SK-N-SH (cell line): ENCODE data around the gene CDC123. TPM values are rescaled to one million over a fixed set of nuclear protein-coding genes. Genes with fewer than 3 reads are reported as not detected.
"Not testable (repeated sequence)": the region's sequence is repeated elsewhere in the genome, so short reads cannot be mapped to it uniquely, and the experiment has no call there.

ENCODE experiments used
- CTCF ChIA-PET: fragments of 300-600, 350-600 bp; formaldehyde crosslinking; extraction: SDS; loops from one replicate; lab custom pipeline; 2021; lab: Yijun Ruan, JAX
- POLR2A ChIA-PET: fragments of 350-600 bp; sonication (Branson Sonifier 250); formaldehyde crosslinking; extraction: SDS; loops from one replicate; lab custom pipeline; 2020; ENCODE audit warnings: antibody characterized with exemption, inconsistent platforms; lab: Yijun Ruan, JAX
- DNase-seq: peaks from one replicate; pipeline ENCODE4 v3.0.0; 2012
- H2AFZ ChIP-seq: fragments of 200-600 bp; sonication (generic); 2 replicates; pipeline ENCODE4 v1.8.1; 2016; ENCODE audit warnings: antibody characterized with exemption, mild to moderate bottlenecking, low read depth
- H3F3A ChIP-seq: fragments of 200-600 bp; sonication (generic); replicated peaks from 2 replicates; pipeline ENCODE3; 2016; ENCODE audit warnings: antibody characterized with exemption, mild to moderate bottlenecking; ENCODE audit not compliant: insufficient read depth
- H3K27ac ChIP-seq, 2 experiments: fragments of 200-500 bp in 1 of 2; fragments of 200-600 bp in 1 of 2; sonication (Bioruptor generic) in 1 of 2; sonication (generic), shearing (Covaris generic) in 1 of 2; 2 replicates each; pipeline versions ENCODE4 v1.5.1 to v1.6.1; 2014 to 2016; ENCODE audit warnings: low read depth in 2 of 2, inconsistent platforms in 1 of 2, low read length in 1 of 2, mild to moderate bottlenecking in 1 of 2, mixed read lengths in 1 of 2
- H3K27me3 ChIP-seq: fragments of 200-600 bp; sonication (generic), shearing (Covaris generic); 2 replicates; pipeline ENCODE4 v1.6.1; 2016; ENCODE audit warnings: mixed run types; ENCODE audit not compliant: insufficient read depth
- H3K36me3 ChIP-seq, 2 experiments: fragments of 200-500 bp in 1 of 2; fragments of 200-600 bp in 1 of 2; sonication (Bioruptor generic) in 1 of 2; sonication (generic) in 1 of 2; replicated peaks in 1 of 2; 2 replicates each; pipeline versions ENCODE3 to v1.5.1; 2014 to 2016; ENCODE audit warnings: low read length in 1 of 2, mild to moderate bottlenecking in 1 of 2; ENCODE audit not compliant: insufficient read depth in 2 of 2, control insufficient read depth in 1 of 2
- H3K4me1 ChIP-seq, 2 experiments: fragments of 200-500 bp in 1 of 2; fragments of 200-600 bp in 1 of 2; sonication (Bioruptor generic) in 1 of 2; sonication (generic), shearing (Covaris generic) in 1 of 2; 2 replicates each; pipeline versions ENCODE4 v1.5.1 to v1.6.1; 2014 to 2016; ENCODE audit warnings: low read depth in 1 of 2, low read length in 1 of 2, mixed run types in 1 of 2; ENCODE audit not compliant: insufficient read depth in 2 of 2, control insufficient read depth in 1 of 2
- H3K4me2 ChIP-seq: fragments of 200-600 bp; sonication (generic), shearing (Covaris generic); 2 replicates; pipeline ENCODE4 v1.6.1; 2017; ENCODE audit warnings: mixed run types
- H3K4me3 ChIP-seq, 2 experiments: fragments of 200-500 bp in 1 of 2; fragments of 200-600 bp in 1 of 2; sonication (Bioruptor generic) in 1 of 2; sonication (generic), shearing (Covaris generic) in 1 of 2; 2 replicates each; pipeline versions ENCODE4 v1.5.1 to v1.8.1; 2014 to 2016; ENCODE audit warnings: low read depth in 2 of 2, inconsistent platforms in 1 of 2, low read length in 1 of 2, mild to moderate bottlenecking in 1 of 2, mixed read lengths in 1 of 2, moderate library complexity in 1 of 2
- H3K79me2 ChIP-seq: fragments of 200-600 bp; sonication (generic); 2 replicates; pipeline ENCODE4 v1.8.1; 2017; ENCODE audit warnings: mild to moderate bottlenecking; ENCODE audit not compliant: insufficient read depth
- H3K9ac ChIP-seq: fragments of 200-600 bp; sonication (generic); 2 replicates; pipeline ENCODE4 v1.6.1; 2017; ENCODE audit warnings: mixed run types
- H3K9me2 ChIP-seq: fragments of 200-600 bp; sonication (generic); 2 replicates; pipeline ENCODE4 v1.6.1; 2017; ENCODE audit warnings: mixed run types
- H3K9me3 ChIP-seq: fragments of 200-600 bp; sonication (generic); 2 replicates; pipeline ENCODE4 v1.6.1; 2017; ENCODE audit warnings: mixed run types, mild to moderate bottlenecking, moderate library complexity
- H4K20me1 ChIP-seq: fragments of 200-600 bp; sonication (generic); 2 replicates; pipeline ENCODE4 v1.6.1; 2017; ENCODE audit warnings: mild to moderate bottlenecking, mixed run types; ENCODE audit not compliant: insufficient read depth
- EZH2phosphoT487 ChIP-seq: fragments of 200-600 bp; sonication (generic); IDR thresholded peaks from 2 replicates; pipeline ENCODE4 v1.6.1; 2017; ENCODE audit warnings: low read depth, mixed run types, mild to moderate bottlenecking, antibody characterized with exemption, moderate library complexity, borderline replicate concordance
- FOSL2 ChIP-seq: IDR thresholded peaks from 2 replicates; pipeline ENCODE4 v1.4.0; 2012; ENCODE audit warnings: low read depth, mild to moderate bottlenecking, moderate library complexity, borderline replicate concordance
- FOXM1 ChIP-seq: IDR thresholded peaks from 2 replicates; pipeline ENCODE4 v1.4.0; 2012; ENCODE audit warnings: low read depth, mild to moderate bottlenecking
- MEF2A ChIP-seq: IDR thresholded peaks from 2 replicates; pipeline ENCODE4 v1.4.0; 2012; ENCODE audit warnings: low read depth, borderline replicate concordance
- NFIC ChIP-seq: IDR thresholded peaks from 2 replicates; pipeline ENCODE4 v1.4.0; 2012; ENCODE audit warnings: borderline replicate concordance
- POLR2AphosphoS5 ChIP-seq: IDR thresholded peaks from 2 replicates; pipeline ENCODE4 v1.6.1; 2012; ENCODE audit warnings: low read depth, low read length
- RAD21 ChIP-seq: IDR thresholded peaks from 2 replicates; pipeline ENCODE4 v1.6.1; 2012; ENCODE audit warnings: mild to moderate bottlenecking, low read length
- RXRA ChIP-seq: IDR thresholded peaks from 2 replicates; pipeline ENCODE4 v1.4.0; 2012; ENCODE audit warnings: low read depth, mild to moderate bottlenecking, borderline replicate concordance
- SIN3A ChIP-seq: IDR thresholded peaks from 2 replicates; pipeline ENCODE4 v1.6.1; 2012; ENCODE audit warnings: low read depth, mild to moderate bottlenecking, low read length, moderate library complexity, borderline replicate concordance
- SMC3 ChIP-seq: IDR thresholded peaks from 2 replicates; pipeline ENCODE4 v1.6.1; 2012; ENCODE audit warnings: low read depth, low read length, improper control_type of control experiment
- TAF1 ChIP-seq: IDR thresholded peaks from 2 replicates; pipeline ENCODE4 v1.6.1; 2012; ENCODE audit warnings: low read depth, mild to moderate bottlenecking, low read length, moderate library complexity, borderline replicate concordance
- TEAD4 ChIP-seq: IDR thresholded peaks from 2 replicates; pipeline ENCODE4 v1.4.0; 2012; ENCODE audit warnings: mild to moderate bottlenecking, borderline replicate concordance; ENCODE audit not compliant: insufficient read depth
- YY1 ChIP-seq: IDR thresholded peaks from 2 replicates; pipeline ENCODE4 v1.4.0; 2012; ENCODE audit warnings: low read depth, mild to moderate bottlenecking
- WGBS: methylation state at CpG from one replicate; pipeline ENCODE4 v1.1.6; 2017; ENCODE audit warnings: low lambda C conversion rate; 5-methylcytosine and 5-hydroxymethylcytosine counted together
- polyA plus RNA-seq, 3 experiments: library from polyadenylated mRNA; depleted of rRNA; stranded (reverse); fragments of >200 nt; gene quantifications; 2 replicates each; pipeline ENCODE4 v1.2.3, GENCODE V29; 2012
- TF ChIP-seq, protein P1 (sequence below): IDR thresholded peaks from 2 replicates; pipeline ENCODE4; 2012
- TF ChIP-seq, protein P2 (sequence below): IDR thresholded peaks from 2 replicates; pipeline ENCODE4 v1.4.0; 2012; ENCODE audit warnings: low read depth, borderline replicate concordance

Gene CDC123
- polyA plus RNA-seq, 1 of the 3 experiments (the other 2 are of a cell fraction): 139 TPM

- POLR2A ChIA-PET, H3K4me3 ChIP-seq, H3K9me3 ChIP-seq, H3K4me2 ChIP-seq, H3K36me3 ChIP-seq, DNase-seq, H2AFZ ChIP-seq, H3K27ac ChIP-seq, H3K79me2 ChIP-seq, H3K9ac ChIP-seq, H3K9me2 ChIP-seq, H3F3A ChIP-seq, H3K27me3 ChIP-seq, H4K20me1 ChIP-seq, H3K4me1 ChIP-seq: not testable (repeated sequence)
- CTCF ChIA-PET: interaction anchor here (0.8 kb wide), 1 partner anchor 51 kb away, joined by 3 read pairs; no protein-coding TSS in a partner anchor
- WGBS: 84% methylated on average over 3 of the region's 3 CpGs
Measured at GRCh38 chr10:12297784-12298183, 101.8 kb downstream of the CDC123 start.

DNA sequence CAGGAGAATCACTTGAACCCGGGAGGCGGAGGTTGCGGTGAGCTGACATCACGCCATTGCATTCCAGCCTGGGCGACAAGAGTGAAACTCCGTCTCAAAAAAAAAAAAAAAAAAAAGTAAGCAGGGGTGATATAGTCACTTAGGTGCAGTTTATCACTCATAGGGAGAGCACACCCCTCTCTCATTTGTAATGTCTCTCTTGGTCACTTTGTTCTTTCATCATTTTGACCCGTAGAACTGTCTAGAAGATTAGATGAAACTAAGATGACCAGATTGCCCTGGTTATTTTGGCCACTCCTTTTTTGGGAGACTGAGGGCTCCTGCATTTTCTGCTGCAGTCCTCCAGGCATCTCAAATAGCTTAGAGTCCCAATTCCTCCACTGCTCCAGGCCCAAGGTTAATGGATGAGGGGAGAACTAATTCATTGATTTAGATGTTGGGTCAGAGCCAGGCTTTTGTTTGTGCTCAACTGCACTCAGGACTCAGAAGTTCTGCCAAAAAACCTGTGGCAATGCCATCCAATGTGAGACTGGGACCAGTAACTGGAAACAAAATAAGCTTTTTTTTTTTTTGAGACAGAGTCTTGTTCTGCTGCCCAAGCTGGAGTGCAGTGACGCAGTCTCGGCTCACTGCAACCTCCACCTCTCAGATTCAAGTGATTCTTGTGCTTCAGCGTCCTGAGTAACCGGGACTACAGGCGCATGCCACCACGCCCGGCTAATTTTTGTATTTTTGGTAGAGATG is 103.4 kb downstream of the CDC123 start:
- no peaks in the 10 kb centered on the region for H3K9me2 ChIP-seq
- ChIA-PET POLR2A (no interaction called here), CTCF (no interaction called here)
- H3K4me3 ChIP-seq: no peak overlapping the region
- H3K27ac ChIP-seq: no peak overlapping the region
- H4K20me1 ChIP-seq: no peaks in the 10 kb centered on the region
- no peaks in the 10 kb centered on the region for H3K79me2 ChIP-seq
- H3K27me3 ChIP-seq: no peaks in the 10 kb centered on the region
- no peak overlapping the region for H3K4me2 ChIP-seq
- no peaks in the 10 kb centered on the region for H3K36me3 ChIP-seq
- WGBS: 82% methylated on average over 14 of the region's 14 CpGs
- no peak for DNase-seq
- no peaks in the 10 kb centered on the region for H3K9me3 ChIP-seq
- H2AFZ ChIP-seq: no peak overlapping the region
- TF ChIP-seq FOSL2 (no peak), RAD21 (no peak), TEAD4 (no peak), TAF1 (no peak), RXRA (no peak), NFIC (no peak), SMC3 (no peak), POLR2AphosphoS5 (no peak), SIN3A (no peak), FOXM1 (no peak), EZH2phosphoT487 (no peak), YY1 (no peak), MEF2A (no peak)
- TF ChIP-seq, protein P1, sequence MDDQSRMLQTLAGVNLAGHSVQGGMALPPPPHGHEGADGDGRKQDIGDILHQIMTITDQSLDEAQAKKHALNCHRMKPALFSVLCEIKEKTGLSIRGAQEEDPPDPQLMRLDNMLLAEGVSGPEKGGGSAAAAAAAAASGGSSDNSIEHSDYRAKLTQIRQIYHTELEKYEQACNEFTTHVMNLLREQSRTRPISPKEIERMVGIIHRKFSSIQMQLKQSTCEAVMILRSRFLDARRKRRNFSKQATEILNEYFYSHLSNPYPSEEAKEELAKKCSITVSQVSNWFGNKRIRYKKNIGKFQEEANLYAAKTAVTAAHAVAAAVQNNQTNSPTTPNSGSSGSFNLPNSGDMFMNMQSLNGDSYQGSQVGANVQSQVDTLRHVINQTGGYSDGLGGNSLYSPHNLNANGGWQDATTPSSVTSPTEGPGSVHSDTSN: no peak
- TF ChIP-seq, protein P2, sequence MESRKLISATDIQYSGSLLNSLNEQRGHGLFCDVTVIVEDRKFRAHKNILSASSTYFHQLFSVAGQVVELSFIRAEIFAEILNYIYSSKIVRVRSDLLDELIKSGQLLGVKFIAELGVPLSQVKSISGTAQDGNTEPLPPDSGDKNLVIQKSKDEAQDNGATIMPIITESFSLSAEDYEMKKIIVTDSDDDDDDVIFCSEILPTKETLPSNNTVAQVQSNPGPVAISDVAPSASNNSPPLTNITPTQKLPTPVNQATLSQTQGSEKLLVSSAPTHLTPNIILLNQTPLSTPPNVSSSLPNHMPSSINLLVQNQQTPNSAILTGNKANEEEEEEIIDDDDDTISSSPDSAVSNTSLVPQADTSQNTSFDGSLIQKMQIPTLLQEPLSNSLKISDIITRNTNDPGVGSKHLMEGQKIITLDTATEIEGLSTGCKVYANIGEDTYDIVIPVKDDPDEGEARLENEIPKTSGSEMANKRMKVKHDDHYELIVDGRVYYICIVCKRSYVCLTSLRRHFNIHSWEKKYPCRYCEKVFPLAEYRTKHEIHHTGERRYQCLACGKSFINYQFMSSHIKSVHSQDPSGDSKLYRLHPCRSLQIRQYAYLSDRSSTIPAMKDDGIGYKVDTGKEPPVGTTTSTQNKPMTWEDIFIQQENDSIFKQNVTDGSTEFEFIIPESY: no peak
- H3K4me1 ChIP-seq: no peaks in the 10 kb centered on the region
- H3F3A ChIP-seq: no peaks in the 10 kb centered on the region
- no peak overlapping the region for H3K9ac ChIP-seq

Other genes starting within 250 kb of the CDC123 start
- 4.7 and 6.4 TPM in 2 replicates for gene UPF2, start 153.4 kb upstream of the CDC123 start, polyA plus RNA-seq (2012; rRNA removed)
- 17.7 and 24.2 TPM in 2 replicates for gene DHTKD1, start 127.2 kb upstream of the CDC123 start, polyA plus RNA-seq (2012; rRNA removed)
- gene SEC61A2, start 66.5 kb upstream of the CDC123 start, polyA plus RNA-seq (2012; rRNA removed): 11.9 and 18.9 TPM in 2 replicates
- gene NUDT5, start 297 bp upstream of the CDC123 start, polyA plus RNA-seq (2012; rRNA removed): 61.2 and 70.7 TPM in 2 replicates
- 4.1 TPM in 2 replicates for gene CAMK1D, start 153.4 kb downstream of the CDC123 start, polyA plus RNA-seq (2012; rRNA removed)